Sigmoid colon (tissue), 7 donors: ENCODE measurements around the gene PACS1. TPM values are rescaled to one million over a fixed set of nuclear protein-coding genes. Genes with fewer than 3 reads are reported as not detected.

Source experiments
- DNase-seq: peaks from one replicate; pipeline ENCODE4 v3.0.0-alpha.2; 2019
- H3K27ac ChIP-seq, 4 donors: fragments of 200-600 bp; sonication (generic); one replicate each; pipeline ENCODE4 v1.5.1; 2016 to 2019; ENCODE audit warnings: mild to moderate bottlenecking in 1 of 4
- H3K27me3 ChIP-seq, 3 donors: fragments of 200-600 bp; sonication (generic); one replicate each; pipeline ENCODE4 v1.5.1; 2019; ENCODE audit warnings: mild to moderate bottlenecking in 1 of 3
- H3K36me3 ChIP-seq, 4 donors: fragments of 200-600 bp; sonication (generic); one replicate each; pipeline ENCODE4 v1.5.1; 2016 to 2019
- H3K4me1 ChIP-seq, 4 donors: fragments of 200-600 bp; sonication (generic); one replicate each; pipeline ENCODE4 v1.5.1; 2017 to 2019
- H3K4me3 ChIP-seq, 4 donors: fragments of 200-600 bp; sonication (generic); one replicate each; pipeline ENCODE4 v1.5.1; 2017 to 2019; ENCODE audit warnings: mild to moderate bottlenecking in 2 of 4, moderate library complexity in 1 of 4
- H3K9me3 ChIP-seq, 4 donors: fragments of 200-600 bp in 3 of 4; sonication (generic) in 3 of 4; one replicate each; pipeline versions ENCODE4 v1.5.1 to v1.6.1; 2013 to 2019
- EP300 ChIP-seq, 4 donors: sonication (generic); formaldehyde crosslinking; IDR thresholded peaks; one replicate each; pipeline ENCODE4 v1.6.1; 2017; ENCODE audit warnings: antibody characterized with exemption in 4 of 4
- POLR2A ChIP-seq, 2 donors: fragments of 450-650 bp; IDR thresholded peaks; one replicate each; pipeline ENCODE4 v1.6.1; 2016; ENCODE audit warnings: antibody characterized with exemption in 2 of 2, mild to moderate bottlenecking in 2 of 2, moderate library complexity in 2 of 2
- POLR2AphosphoS5 ChIP-seq, 4 donors: sonication (generic); formaldehyde crosslinking; IDR thresholded peaks; one replicate each; pipeline ENCODE4 v1.6.1; 2017; ENCODE audit warnings: antibody characterized with exemption in 4 of 4
- WGBS, 2 donors: extraction: QIAGEN DNeasy Blood & Tissue Kit; methylation state at CpG; one replicate each; pipeline ENCODE4 v1.1.7; 2013; 5-methylcytosine and 5-hydroxymethylcytosine counted together
- intact Hi-C: fragments of 100-400 bp; cut with DNase I; formaldehyde crosslinking; loops from one replicate; pipeline ENCODE4 v1.15.1; 2023
- polyA plus RNA-seq, 3 donors: library from polyadenylated mRNA; stranded (reverse); fragments of 200-250 nt; gene quantifications; one replicate each; pipeline ENCODE4 v1.2.3, GENCODE V29; 2013
- total RNA-seq, 4 donors: library from RNA; depleted of rRNA; stranded (reverse); fragments of >200 nt; gene quantifications; one replicate each; pipeline ENCODE4 v1.1.0, GENCODE V29; 2016
- TF ChIP-seq, protein P1 (sequence below), 4 experiments: fragments of 450-650 bp in 3 of 4; fragments of 200-600 bp in 1 of 4; IDR thresholded peaks; one replicate each; pipeline ENCODE4 v1.5.1; 2016 to 2019; ENCODE audit warnings: antibody characterized with exemption in 4 of 4, mild to moderate bottlenecking in 3 of 4, moderate library complexity in 2 of 4
- donor health status: healthy with polysubstance abuse.
- donor health status: Bipolar disorder and iron deficiency.
- donor health status: healthy.

The PACS1 gene
- total and polyA plus RNA-seq, 7 donors: 2.1 to 75.9 (median 22.8) TPM

DNA sequence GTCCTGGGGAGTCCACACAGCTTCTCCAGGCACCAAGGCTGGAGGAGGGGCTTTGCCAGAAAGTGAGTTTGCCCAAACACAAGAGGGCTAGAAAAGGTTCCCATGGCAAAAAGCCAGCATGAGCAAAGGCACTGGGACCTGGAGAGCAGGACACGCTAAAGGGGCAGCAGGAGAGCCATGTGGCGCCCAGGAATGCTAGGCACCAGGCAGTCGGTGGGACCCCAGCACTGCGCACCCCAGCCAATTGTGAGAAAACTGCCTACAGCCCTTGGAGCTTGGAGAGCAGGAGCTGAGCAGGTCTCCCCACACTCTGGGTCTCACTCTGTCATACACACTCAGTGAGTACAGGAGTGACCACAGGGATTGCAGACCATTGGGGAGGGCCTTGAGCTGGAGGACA, 193.2 kb downstream of the PACS1 start:
- intact Hi-C loops: no loop called here
- H3K36me3 ChIP-seq: peaks cover 11 to 66% (median 35%) of the 10 kb centered on the region in 4 donors
- H3K27ac ChIP-seq: no peak overlapping the region
- no peak overlapping the region for H3K4me3 ChIP-seq
- WGBS, 2 donors: 96 to 99% methylated on average over 4 of the region's 4 CpGs
- DNase-seq: no peak
- H3K4me1 ChIP-seq: peaks cover 0 to 27% (median 21%) of the 10 kb centered on the region in 4 donors
- no peaks in the 10 kb centered on the region for H3K9me3 ChIP-seq
- TF ChIP-seq EP300 (IDR thresholded peaks at IDR 0.05) (no peak), POLR2AphosphoS5 (IDR thresholded peaks at IDR 0.05) (no peak), POLR2A (IDR thresholded peaks at IDR 0.05) (no peak)
- TF ChIP-seq, protein P1, sequence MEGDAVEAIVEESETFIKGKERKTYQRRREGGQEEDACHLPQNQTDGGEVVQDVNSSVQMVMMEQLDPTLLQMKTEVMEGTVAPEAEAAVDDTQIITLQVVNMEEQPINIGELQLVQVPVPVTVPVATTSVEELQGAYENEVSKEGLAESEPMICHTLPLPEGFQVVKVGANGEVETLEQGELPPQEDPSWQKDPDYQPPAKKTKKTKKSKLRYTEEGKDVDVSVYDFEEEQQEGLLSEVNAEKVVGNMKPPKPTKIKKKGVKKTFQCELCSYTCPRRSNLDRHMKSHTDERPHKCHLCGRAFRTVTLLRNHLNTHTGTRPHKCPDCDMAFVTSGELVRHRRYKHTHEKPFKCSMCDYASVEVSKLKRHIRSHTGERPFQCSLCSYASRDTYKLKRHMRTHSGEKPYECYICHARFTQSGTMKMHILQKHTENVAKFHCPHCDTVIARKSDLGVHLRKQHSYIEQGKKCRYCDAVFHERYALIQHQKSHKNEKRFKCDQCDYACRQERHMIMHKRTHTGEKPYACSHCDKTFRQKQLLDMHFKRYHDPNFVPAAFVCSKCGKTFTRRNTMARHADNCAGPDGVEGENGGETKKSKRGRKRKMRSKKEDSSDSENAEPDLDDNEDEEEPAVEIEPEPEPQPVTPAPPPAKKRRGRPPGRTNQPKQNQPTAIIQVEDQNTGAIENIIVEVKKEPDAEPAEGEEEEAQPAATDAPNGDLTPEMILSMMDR (IDR thresholded peaks at IDR 0.05): no peak
- H3K27me3 ChIP-seq: no peaks in the 10 kb centered on the region

DNA sequence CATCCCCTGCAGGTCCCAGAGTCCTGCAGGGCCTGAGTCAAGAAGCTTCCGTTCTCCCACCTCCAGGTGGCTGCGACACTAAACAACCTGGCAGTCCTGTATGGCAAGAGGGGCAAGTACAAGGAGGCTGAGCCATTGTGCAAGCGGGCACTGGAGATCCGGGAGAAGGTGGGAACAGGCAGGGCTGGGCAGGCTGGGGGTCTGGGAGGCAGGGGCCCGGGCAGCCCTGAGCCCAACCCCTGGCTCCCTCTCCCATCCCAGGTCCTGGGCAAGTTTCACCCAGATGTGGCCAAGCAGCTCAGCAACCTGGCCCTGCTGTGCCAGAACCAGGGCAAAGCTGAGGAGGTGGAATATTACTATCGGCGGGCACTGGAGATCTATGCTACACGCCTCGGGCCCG, 193.7 kb downstream of the PACS1 start:
- Histone ChIP-seq H3K4me3 (no peak overlapping the region), H3K4me1 (peaks cover 0 to 21% (median 16%) of the 10 kb centered on the region in 4 donors), H3K9me3 (no peaks in the 10 kb centered on the region), H3K27me3 (no peaks in the 10 kb centered on the region), H3K36me3 (peaks cover 11 to 66% (median 35%) of the 10 kb centered on the region in 4 donors), H3K27ac (no peak overlapping the region)
- no peak for DNase-seq
- TF ChIP-seq POLR2AphosphoS5 (IDR thresholded peaks at IDR 0.05): no peak
- TF ChIP-seq EP300 (IDR thresholded peaks at IDR 0.05): no peak
- no peak for TF ChIP-seq POLR2A (IDR thresholded peaks at IDR 0.05)
- TF ChIP-seq, protein P1 (IDR thresholded peaks at IDR 0.05): no peak
- 95 to 96% methylated on average over 10 of the region's 10 CpGs for WGBS, 2 donors
- intact Hi-C loops: no loop called here

DNA sequence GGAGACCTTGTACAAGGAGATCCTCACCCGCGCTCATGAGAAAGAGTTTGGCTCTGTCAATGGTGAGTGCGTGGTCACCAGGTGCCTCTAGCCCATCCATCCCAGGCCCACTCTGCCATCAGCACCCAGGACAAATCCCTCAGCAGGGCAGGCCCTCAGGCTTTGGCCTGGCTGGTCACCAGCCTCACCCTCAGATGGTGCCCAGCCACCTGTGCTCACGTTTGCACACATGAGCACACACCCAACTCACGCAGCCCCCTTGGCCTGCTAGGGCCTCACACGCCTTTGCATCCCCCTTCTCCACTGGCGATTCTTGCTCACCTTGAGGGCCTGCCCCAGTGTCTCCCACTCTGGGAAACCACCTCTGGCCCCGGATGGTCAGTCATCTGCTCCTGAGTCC, 194.3 kb downstream of the PACS1 start:
- intact Hi-C loops: no loop called here
- H3K36me3 ChIP-seq: peaks cover 11 to 64% (median 33%) of the 10 kb centered on the region in 4 donors
- no peak for DNase-seq
- TF ChIP-seq, protein P1 (IDR thresholded peaks at IDR 0.05): no peak
- TF ChIP-seq POLR2A (IDR thresholded peaks at IDR 0.05) (no peak), EP300 (IDR thresholded peaks at IDR 0.05) (no peak), POLR2AphosphoS5 (IDR thresholded peaks at IDR 0.05) (no peak)
- H3K27me3 ChIP-seq: no peaks in the 10 kb centered on the region
- H3K9me3 ChIP-seq: no peaks in the 10 kb centered on the region
- peaks cover 0 to 21% (median 16%) of the 10 kb centered on the region in 4 donors for H3K4me1 ChIP-seq
- no peak overlapping the region for H3K27ac ChIP-seq
- 88 to 92% methylated on average over 8 of the region's 8 CpGs for WGBS, 2 donors
- H3K4me3 ChIP-seq: no peak overlapping the region

DNA sequence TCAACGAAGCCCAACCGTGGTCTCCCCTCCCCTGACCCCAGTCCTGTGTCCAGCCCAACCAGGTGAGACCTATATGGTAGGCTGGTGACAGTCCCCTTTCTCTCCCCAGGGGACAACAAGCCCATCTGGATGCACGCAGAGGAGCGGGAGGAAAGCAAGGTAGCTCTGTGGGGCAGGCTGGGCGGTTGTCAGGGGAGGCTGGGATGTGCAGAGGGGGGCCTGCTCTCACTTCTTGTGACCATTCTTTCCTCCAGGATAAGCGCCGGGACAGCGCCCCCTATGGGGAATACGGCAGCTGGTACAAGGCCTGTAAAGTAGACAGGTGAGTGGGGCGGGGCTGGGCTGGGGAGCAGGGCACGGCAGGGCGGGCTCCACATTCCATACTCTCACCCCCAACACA, 194.8 kb downstream of the PACS1 start:
- no peak for DNase-seq
- Histone ChIP-seq H3K4me1 (peaks cover 0 to 26% (median 21%) of the 10 kb centered on the region in 4 donors), H3K4me3 (no peak overlapping the region), H3K27ac (peak overlapping the region in 2 of 4 donors; percentile 96 to 97), H3K27me3 (no peaks in the 10 kb centered on the region), H3K9me3 (no peaks in the 10 kb centered on the region), H3K36me3 (peaks cover 11 to 59% (median 32%) of the 10 kb centered on the region in 4 donors)
- intact Hi-C loops: no loop called here
- 60 to 79% methylated on average over 12 of the region's 12 CpGs for WGBS, 2 donors
- TF ChIP-seq, protein P1 (IDR thresholded peaks at IDR 0.05): no peak
- no peak for TF ChIP-seq POLR2A (IDR thresholded peaks at IDR 0.05)
- no peak for TF ChIP-seq EP300 (IDR thresholded peaks at IDR 0.05)
- TF ChIP-seq POLR2AphosphoS5 (IDR thresholded peaks at IDR 0.05): no peak
